ENCODE measurements around the gene UST.
"Not testable (repeated sequence)": the region's sequence is repeated elsewhere in the genome, so short reads cannot be mapped to it uniquely, and the experiment has no call there.

Gene UST

GRCh38 chr6:148737806-148738205, 9.0 kb upstream of the UST start:
- Histone ChIP-seq H3K9me3 (ENCODE audit: control insufficient read depth, low read length) (no peaks in the 10 kb centered on the region), H3K4me3 (ENCODE audit: low read length) (no peak overlapping the region), H3K27me3 (replicated peaks; ENCODE audit: control insufficient read depth, insufficient read depth, low read length) (no peaks in the 10 kb centered on the region), H3K36me3 (ENCODE audit: control insufficient read depth, insufficient read depth, low read length, severe bottlenecking) (no peaks in the 10 kb centered on the region), H3K9ac (ENCODE audit: low read length) (no peak overlapping the region), H3K4me1 (ENCODE audit: control insufficient read depth, insufficient read depth, low read length) (peaks cover 12% of the 10 kb centered on the region)
- DNase-seq (ENCODE audit: low read depth) = no peak

GRCh38 chr6:148738946-148739821, 7.6 kb upstream of the UST start:
- DNase-seq (ENCODE audit: low read depth) = no peak
- H3K4me1 ChIP-seq (ENCODE audit: control insufficient read depth, insufficient read depth, low read length) = peaks cover 12% of the 10 kb centered on the region
- H3K4me3 ChIP-seq (ENCODE audit: low read length) = no peak overlapping the region
- H3K36me3 ChIP-seq (ENCODE audit: control insufficient read depth, insufficient read depth, low read length, severe bottlenecking) = no peaks in the 10 kb centered on the region
- H3K27me3 ChIP-seq (replicated peaks; ENCODE audit: control insufficient read depth, insufficient read depth, low read length) = no peaks in the 10 kb centered on the region
- no peak overlapping the region for H3K9ac ChIP-seq (ENCODE audit: low read length)
- H3K9me3 ChIP-seq (ENCODE audit: control insufficient read depth, low read length) = no peaks in the 10 kb centered on the region

DNA sequence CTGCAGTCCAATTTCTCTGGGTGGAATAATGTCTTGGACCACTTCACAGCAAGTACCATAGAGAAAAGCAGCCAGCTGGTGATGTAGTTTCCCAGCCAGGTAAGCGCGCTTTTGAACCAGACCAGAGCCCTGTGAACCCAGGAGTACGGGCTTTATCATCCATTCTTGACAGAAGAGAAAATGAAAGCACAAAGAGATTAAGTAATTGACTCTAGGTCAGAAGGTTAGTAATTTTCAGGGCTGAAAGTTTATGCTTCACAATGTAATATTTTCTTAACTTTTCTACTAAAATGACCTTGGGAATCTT, 7.1 kb upstream of the UST start:
- Histone ChIP-seq H3K9me3 (ENCODE audit: control insufficient read depth, low read length) (no peaks in the 10 kb centered on the region), H3K4me1 (ENCODE audit: control insufficient read depth, insufficient read depth, low read length) (peaks cover 12% of the 10 kb centered on the region), H3K9ac (ENCODE audit: low read length) (no peak overlapping the region), H3K36me3 (ENCODE audit: control insufficient read depth, insufficient read depth, low read length, severe bottlenecking) (no peaks in the 10 kb centered on the region), H3K4me3 (ENCODE audit: low read length) (no peak overlapping the region), H3K27me3 (replicated peaks; ENCODE audit: control insufficient read depth, insufficient read depth, low read length) (no peaks in the 10 kb centered on the region)
- no peak for DNase-seq (ENCODE audit: low read depth)

GRCh38 chr6:148743476-148743875, 3.4 kb upstream of the UST start:
- H3K9me3 ChIP-seq (ENCODE audit: control insufficient read depth, low read length) = no peaks in the 10 kb centered on the region
- no peaks in the 10 kb centered on the region for H3K27me3 ChIP-seq (replicated peaks; ENCODE audit: control insufficient read depth, insufficient read depth, low read length)
- no peaks in the 10 kb centered on the region for H3K36me3 ChIP-seq (ENCODE audit: control insufficient read depth, insufficient read depth, low read length, severe bottlenecking)
- H3K4me1 ChIP-seq (ENCODE audit: control insufficient read depth, insufficient read depth, low read length) = peaks cover 19% of the 10 kb centered on the region
- H3K4me3 ChIP-seq (ENCODE audit: low read length) = no peak overlapping the region
- no peak for DNase-seq (ENCODE audit: low read depth)
- H3K9ac ChIP-seq (ENCODE audit: low read length) = no peak overlapping the region

- Histone ChIP-seq H3K4me1 (ENCODE audit: control insufficient read depth, insufficient read depth, low read length) (peaks cover 15% of the 10 kb centered on the region), H3K9ac (ENCODE audit: low read length) (peak overlapping the region; percentile 86), H3K4me3 (ENCODE audit: low read length) (peak overlapping the region; percentile 85), H3K27me3 (replicated peaks; ENCODE audit: control insufficient read depth, insufficient read depth, low read length) (no peaks in the 10 kb centered on the region), H3K36me3 (ENCODE audit: control insufficient read depth, insufficient read depth, low read length, severe bottlenecking) (no peaks in the 10 kb centered on the region), H3K9me3 (ENCODE audit: control insufficient read depth, low read length) (no peaks in the 10 kb centered on the region)
- peak; percentile 39 for DNase-seq (ENCODE audit: low read depth)
Measured at GRCh38 chr6:148745926-148746325, 904 bp upstream of the UST start.

DNA sequence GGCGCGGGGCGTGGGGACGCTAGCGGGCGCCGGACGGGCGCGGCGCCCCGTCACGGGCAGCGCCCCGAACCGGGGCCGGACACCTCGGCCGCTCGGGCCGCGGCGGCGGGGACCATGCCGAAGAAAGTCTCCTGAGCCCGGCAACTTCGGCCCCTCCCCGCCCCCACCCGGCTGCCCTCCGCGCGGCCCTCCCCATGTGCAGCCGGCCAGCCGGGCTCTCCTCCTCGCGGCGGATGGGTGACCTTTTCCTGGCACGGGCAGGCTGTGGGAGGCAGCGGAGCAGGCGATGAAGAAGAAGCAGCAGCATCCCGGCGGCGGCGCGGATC, 278 bp downstream of the UST start:
- no peak for DNase-seq (ENCODE audit: low read depth)
- Histone ChIP-seq H3K27me3 (replicated peaks; ENCODE audit: control insufficient read depth, insufficient read depth, low read length) (no peaks in the 10 kb centered on the region), H3K9me3 (ENCODE audit: control insufficient read depth, low read length) (no peaks in the 10 kb centered on the region), H3K4me1 (ENCODE audit: control insufficient read depth, insufficient read depth, low read length) (peaks cover 16% of the 10 kb centered on the region), H3K36me3 (ENCODE audit: control insufficient read depth, insufficient read depth, low read length, severe bottlenecking) (no peaks in the 10 kb centered on the region), H3K9ac (ENCODE audit: low read length) (peak overlapping the region; percentile 86), H3K4me3 (ENCODE audit: low read length) (peak overlapping the region; percentile 85)

DNA sequence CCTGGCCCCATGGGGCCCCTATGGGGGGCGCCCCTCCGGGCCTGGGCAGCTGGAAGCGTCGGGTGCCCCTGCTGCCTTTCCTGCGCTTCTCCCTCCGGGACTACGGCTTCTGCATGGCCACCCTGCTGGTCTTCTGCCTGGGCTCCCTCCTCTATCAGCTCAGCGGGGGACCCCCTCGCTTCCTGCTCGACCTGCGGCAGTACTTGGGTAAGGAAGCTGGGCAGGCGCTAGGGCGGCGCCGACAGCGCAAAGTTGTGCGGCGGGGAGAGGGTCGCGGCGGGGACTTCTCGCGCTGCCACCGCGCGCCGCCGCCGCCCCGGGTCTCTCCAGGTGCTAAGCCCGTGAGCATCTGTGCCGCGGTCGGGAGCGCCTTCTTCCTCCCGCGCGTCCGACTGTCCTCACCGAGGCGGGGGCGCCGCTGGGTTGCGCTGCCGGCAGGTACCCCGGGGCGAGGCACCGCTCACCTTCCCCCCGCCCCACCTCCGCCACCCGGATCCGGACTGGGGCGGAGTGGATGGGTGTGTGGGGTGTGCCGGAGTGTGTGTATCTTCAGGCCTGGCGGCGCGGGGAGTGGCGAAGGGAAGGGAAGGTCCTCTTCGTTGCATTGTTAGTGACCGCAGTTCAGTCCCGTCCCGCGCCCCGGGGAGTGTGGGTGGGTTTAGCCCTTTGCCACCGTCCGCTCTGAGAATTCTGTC, 788 bp downstream of the UST start:
- peak overlapping the region; percentile 86 for H3K9ac ChIP-seq (ENCODE audit: low read length)
- H3K36me3 ChIP-seq (ENCODE audit: control insufficient read depth, insufficient read depth, low read length, severe bottlenecking) = no peaks in the 10 kb centered on the region
- no peaks in the 10 kb centered on the region for H3K27me3 ChIP-seq (replicated peaks; ENCODE audit: control insufficient read depth, insufficient read depth, low read length)
- no peaks in the 10 kb centered on the region for H3K9me3 ChIP-seq (ENCODE audit: control insufficient read depth, low read length)
- H3K4me3 ChIP-seq (ENCODE audit: low read length) = peak overlapping the region; percentile 85
- peaks cover 16% of the 10 kb centered on the region for H3K4me1 ChIP-seq (ENCODE audit: control insufficient read depth, insufficient read depth, low read length)
- DNase-seq (ENCODE audit: low read depth) = peak; percentile 65

- H3K36me3 ChIP-seq (ENCODE audit: control insufficient read depth, insufficient read depth, low read length, severe bottlenecking) = no peaks in the 10 kb centered on the region
- DNase-seq (ENCODE audit: low read depth) = no peak
- peaks cover 16% of the 10 kb centered on the region for H3K4me1 ChIP-seq (ENCODE audit: control insufficient read depth, insufficient read depth, low read length)
- H3K4me3 ChIP-seq (ENCODE audit: low read length) = no peak overlapping the region
- no peaks in the 10 kb centered on the region for H3K27me3 ChIP-seq (replicated peaks; ENCODE audit: control insufficient read depth, insufficient read depth, low read length)
- H3K9me3 ChIP-seq (ENCODE audit: control insufficient read depth, low read length) = no peaks in the 10 kb centered on the region
- H3K9ac ChIP-seq (ENCODE audit: low read length) = no peak overlapping the region
Measured at GRCh38 chr6:148749674-148750073, 2.8 kb downstream of the UST start.

GRCh38 chr6:148750838-148751792, 4.3 kb downstream of the UST start:
- Histone ChIP-seq H3K36me3 (ENCODE audit: control insufficient read depth, insufficient read depth, low read length, severe bottlenecking) (no peaks in the 10 kb centered on the region), H3K9ac (ENCODE audit: low read length) (no peak overlapping the region), H3K4me3 (ENCODE audit: low read length) (peak overlapping the region; percentile 48), H3K27me3 (replicated peaks; ENCODE audit: control insufficient read depth, insufficient read depth, low read length) (no peaks in the 10 kb centered on the region), H3K9me3 (ENCODE audit: control insufficient read depth, low read length) (no peaks in the 10 kb centered on the region), H3K4me1 (ENCODE audit: control insufficient read depth, insufficient read depth, low read length) (peaks cover 10% of the 10 kb centered on the region)
- DNase-seq (ENCODE audit: low read depth) = no peak

DNA sequence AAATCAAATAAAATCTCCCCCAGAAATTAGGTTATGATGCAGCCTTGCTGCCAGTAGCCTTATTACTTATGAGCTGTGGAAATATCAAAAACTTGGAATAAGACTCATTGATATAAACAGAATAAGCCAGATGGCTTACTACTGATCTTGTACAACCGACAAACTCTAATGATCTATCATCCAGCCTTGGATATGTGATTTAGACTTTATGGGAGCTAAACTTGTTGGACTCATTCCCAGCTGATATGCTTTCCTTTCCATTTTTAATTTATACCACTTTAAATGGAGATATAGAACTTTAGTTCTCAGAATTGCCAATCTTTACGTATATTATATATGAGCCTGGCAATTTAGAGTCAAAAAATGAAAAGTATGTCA, 5.0 kb downstream of the UST start:
- Histone ChIP-seq H3K36me3 (ENCODE audit: control insufficient read depth, insufficient read depth, low read length, severe bottlenecking) (no peaks in the 10 kb centered on the region), H3K9ac (ENCODE audit: low read length) (no peak overlapping the region), H3K27me3 (replicated peaks; ENCODE audit: control insufficient read depth, insufficient read depth, low read length) (no peaks in the 10 kb centered on the region), H3K4me1 (ENCODE audit: control insufficient read depth, insufficient read depth, low read length) (peaks cover 9% of the 10 kb centered on the region), H3K9me3 (ENCODE audit: control insufficient read depth, low read length) (no peaks in the 10 kb centered on the region), H3K4me3 (ENCODE audit: low read length) (no peak overlapping the region)
- no peak for DNase-seq (ENCODE audit: low read depth)

GRCh38 chr6:148755379-148755778, 8.5 kb downstream of the UST start:
- not testable (repeated sequence) for H3K9ac ChIP-seq (ENCODE audit: low read length)

More at GRCh38 chr6:148755379-148755778, 8.5 kb downstream of the UST start:
- H3K9me3 ChIP-seq (ENCODE audit: control insufficient read depth, low read length); H3K4me3 ChIP-seq (ENCODE audit: low read length); DNase-seq (ENCODE audit: low read depth); H3K27me3 ChIP-seq (replicated peaks; ENCODE audit: control insufficient read depth, insufficient read depth, low read length); H3K36me3 ChIP-seq (ENCODE audit: control insufficient read depth, insufficient read depth, low read length, severe bottlenecking): not testable (repeated sequence)
- peaks cover 22% of the 10 kb centered on the region for H3K4me1 ChIP-seq (ENCODE audit: control insufficient read depth, insufficient read depth, low read length)
